Measurements from ENCODE around the gene EHD4.

GRCh38 chr15:41933771-41934170 is 38.6 kb downstream of the EHD4 start:
- TF ChIP-seq CTCF (conservative IDR thresholded peaks at IDR 0.05) = no peak
- TF ChIP-seq ZFX (IDR thresholded peaks at IDR 0.05) = no peak
